ENCODE results near the gene PRR9.

PRR9 gene

GRCh38 chr1:153231785-153232184 is 14.4 kb downstream of the PRR9 start:
- TF ChIP-seq, protein P1, sequence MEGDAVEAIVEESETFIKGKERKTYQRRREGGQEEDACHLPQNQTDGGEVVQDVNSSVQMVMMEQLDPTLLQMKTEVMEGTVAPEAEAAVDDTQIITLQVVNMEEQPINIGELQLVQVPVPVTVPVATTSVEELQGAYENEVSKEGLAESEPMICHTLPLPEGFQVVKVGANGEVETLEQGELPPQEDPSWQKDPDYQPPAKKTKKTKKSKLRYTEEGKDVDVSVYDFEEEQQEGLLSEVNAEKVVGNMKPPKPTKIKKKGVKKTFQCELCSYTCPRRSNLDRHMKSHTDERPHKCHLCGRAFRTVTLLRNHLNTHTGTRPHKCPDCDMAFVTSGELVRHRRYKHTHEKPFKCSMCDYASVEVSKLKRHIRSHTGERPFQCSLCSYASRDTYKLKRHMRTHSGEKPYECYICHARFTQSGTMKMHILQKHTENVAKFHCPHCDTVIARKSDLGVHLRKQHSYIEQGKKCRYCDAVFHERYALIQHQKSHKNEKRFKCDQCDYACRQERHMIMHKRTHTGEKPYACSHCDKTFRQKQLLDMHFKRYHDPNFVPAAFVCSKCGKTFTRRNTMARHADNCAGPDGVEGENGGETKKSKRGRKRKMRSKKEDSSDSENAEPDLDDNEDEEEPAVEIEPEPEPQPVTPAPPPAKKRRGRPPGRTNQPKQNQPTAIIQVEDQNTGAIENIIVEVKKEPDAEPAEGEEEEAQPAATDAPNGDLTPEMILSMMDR (IDR thresholded peaks at IDR 0.05; ENCODE audit: unreplicated experiment in 3 of 3), result no peak
- Mint-ChIP-seq H3K4me3 (no peak overlapping the region), H3K36me3 (ENCODE audit: low read depth) (no peaks in the 10 kb centered on the region), H3K27ac (no peak overlapping the region), H3K4me1 (no peaks in the 10 kb centered on the region), H3K27me3 (ENCODE audit: low read depth) (peaks cover 9% of the 10 kb centered on the region), H3K9me3 (no peaks in the 10 kb centered on the region)

GRCh38 chr1:153232553-153232952 is 15.2 kb downstream of the PRR9 start:
- Mint-ChIP-seq H3K4me1 (no peaks in the 10 kb centered on the region), H3K36me3 (ENCODE audit: low read depth) (no peaks in the 10 kb centered on the region), H3K4me3 (no peak overlapping the region), H3K27ac (no peak overlapping the region), H3K27me3 (ENCODE audit: low read depth) (peaks cover 12% of the 10 kb centered on the region), H3K9me3 (no peaks in the 10 kb centered on the region)
- TF ChIP-seq, protein P1 (IDR thresholded peaks at IDR 0.05; ENCODE audit: unreplicated experiment in 3 of 3), result no peak

DNA sequence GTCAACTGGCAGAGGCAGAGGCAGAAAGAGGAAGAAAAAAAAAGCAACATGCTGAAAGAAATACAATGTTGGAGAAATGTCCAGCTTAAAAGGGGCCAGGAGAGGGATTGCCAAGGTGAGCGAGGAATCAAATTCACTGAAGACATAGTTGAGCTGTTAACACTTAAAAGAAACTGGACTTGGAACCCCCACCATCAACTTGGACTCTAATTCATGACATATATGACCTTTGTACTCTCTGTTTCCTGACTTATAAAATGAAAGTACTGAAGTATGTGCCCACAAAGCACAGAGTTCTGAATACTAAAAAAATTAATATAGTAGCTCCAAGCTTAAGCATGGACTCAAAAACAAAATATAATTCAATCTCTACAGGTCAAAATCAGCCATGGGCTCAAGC is 16.1 kb downstream of the PRR9 start:
- H3K4me3 Mint-ChIP-seq, result no peak overlapping the region
- H3K27ac Mint-ChIP-seq, result no peak overlapping the region
- no peaks in the 10 kb centered on the region for H3K9me3 Mint-ChIP-seq
- TF ChIP-seq, protein P1 (IDR thresholded peaks at IDR 0.05; ENCODE audit: unreplicated experiment in 3 of 3), result no peak
- H3K36me3 Mint-ChIP-seq (ENCODE audit: low read depth), result no peaks in the 10 kb centered on the region
- no peaks in the 10 kb centered on the region for H3K4me1 Mint-ChIP-seq
- peaks cover 12% of the 10 kb centered on the region for H3K27me3 Mint-ChIP-seq (ENCODE audit: low read depth)

GRCh38 chr1:153238527-153238926 is 21.1 kb downstream of the PRR9 start:
- TF ChIP-seq, protein P1 (IDR thresholded peaks at IDR 0.05; ENCODE audit: unreplicated experiment in 3 of 3), result peak; percentile 9 to 20 (median 12)
- peaks cover 12% of the 10 kb centered on the region for H3K27me3 Mint-ChIP-seq (ENCODE audit: low read depth)
- H3K36me3 Mint-ChIP-seq (ENCODE audit: low read depth), result no peaks in the 10 kb centered on the region
- no peaks in the 10 kb centered on the region for H3K9me3 Mint-ChIP-seq
- no peaks in the 10 kb centered on the region for H3K4me1 Mint-ChIP-seq
- H3K27ac Mint-ChIP-seq, result no peak overlapping the region
- H3K4me3 Mint-ChIP-seq, result no peak overlapping the region

DNA sequence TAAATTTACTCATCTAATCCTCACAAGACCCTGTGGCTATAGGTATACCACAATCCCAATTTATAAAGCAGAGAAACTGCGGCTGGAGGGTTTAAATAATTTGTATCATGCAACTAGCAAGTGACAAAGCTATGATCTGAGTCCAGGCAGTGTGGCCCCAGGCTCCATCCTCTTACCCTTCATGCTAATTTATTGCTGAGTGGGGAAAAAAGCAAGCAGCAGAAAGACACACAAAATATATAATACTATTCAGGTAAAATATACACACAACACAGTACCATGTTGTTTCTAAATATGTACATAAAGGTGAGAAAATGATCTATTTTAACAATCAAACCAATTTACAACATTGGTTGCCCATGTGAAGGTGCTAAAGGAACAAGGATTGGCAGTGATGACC is 24.8 kb downstream of the PRR9 start:
- TF ChIP-seq, protein P1 (IDR thresholded peaks at IDR 0.05; ENCODE audit: unreplicated experiment in 3 of 3), result no peak
- Mint-ChIP-seq H3K4me1 (no peaks in the 10 kb centered on the region), H3K27me3 (ENCODE audit: low read depth) (peaks cover 4% of the 10 kb centered on the region), H3K4me3 (no peak overlapping the region), H3K36me3 (ENCODE audit: low read depth) (no peaks in the 10 kb centered on the region), H3K27ac (no peak overlapping the region), H3K9me3 (no peaks in the 10 kb centered on the region)

DNA sequence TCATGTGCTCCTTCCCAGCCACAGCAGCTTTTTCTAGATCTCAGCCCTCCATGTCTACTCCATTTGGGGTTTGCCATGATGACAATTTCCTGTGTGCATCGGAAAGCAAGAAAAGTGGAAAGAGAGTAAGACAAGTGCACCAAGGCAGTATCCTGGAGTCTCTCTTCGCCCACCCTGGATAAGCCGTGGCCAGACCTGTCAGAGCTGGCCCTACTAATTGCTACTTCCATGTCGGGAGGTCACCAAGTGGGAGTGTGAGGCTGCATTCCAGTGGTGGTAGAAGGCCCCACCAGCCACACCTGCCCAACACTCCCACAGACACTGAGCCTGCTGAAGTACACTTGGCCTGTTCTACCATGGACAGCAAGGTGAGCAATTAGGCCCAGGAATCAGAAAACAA is 28.1 kb downstream of the PRR9 start:
- no peaks in the 10 kb centered on the region for H3K9me3 Mint-ChIP-seq
- no peak overlapping the region for H3K27ac Mint-ChIP-seq
- no peaks in the 10 kb centered on the region for H3K4me1 Mint-ChIP-seq
- peaks cover 12% of the 10 kb centered on the region for H3K27me3 Mint-ChIP-seq (ENCODE audit: low read depth)
- H3K36me3 Mint-ChIP-seq (ENCODE audit: low read depth), result no peaks in the 10 kb centered on the region
- H3K4me3 Mint-ChIP-seq, result no peak overlapping the region
- TF ChIP-seq, protein P1 (IDR thresholded peaks at IDR 0.05; ENCODE audit: unreplicated experiment in 3 of 3), result no peak
